ENCODE data around the gene APBA2.

APBA2 gene

GRCh38 chr15:28913171-28913765, 27.5 kb downstream of the APBA2 start:
- TF ChIP-seq CTCF (IDR thresholded peaks at IDR 0.05; ENCODE audit: control extremely low read depth, extremely low read depth, low read depth, missing control alignments), result no peak
- DNase-seq (ENCODE audit: extremely low spot score), result no peak
- CTCF ChIA-PET, result no interaction called here
- POLR2A ChIA-PET, result no interaction called here

GRCh38 chr15:28914046-28914445, 28.3 kb downstream of the APBA2 start:
- TF ChIP-seq CTCF (IDR thresholded peaks at IDR 0.05; ENCODE audit: control extremely low read depth, extremely low read depth, low read depth, missing control alignments), result no peak
- DNase-seq (ENCODE audit: extremely low spot score), result no peak
- POLR2A ChIA-PET, result no interaction called here
- CTCF ChIA-PET, result no interaction called here

GRCh38 chr15:28914483-28915023, 28.8 kb downstream of the APBA2 start:
- no peak for DNase-seq (ENCODE audit: extremely low spot score)
- POLR2A ChIA-PET, result no interaction called here
- TF ChIP-seq CTCF (IDR thresholded peaks at IDR 0.05; ENCODE audit: control extremely low read depth, extremely low read depth, low read depth, missing control alignments), result no peak
- CTCF ChIA-PET, result no interaction called here

GRCh38 chr15:28915041-28915810, 29.5 kb downstream of the APBA2 start:
- ChIA-PET POLR2A (no interaction called here), CTCF (no interaction called here)
- DNase-seq (ENCODE audit: extremely low spot score), result no peak
- TF ChIP-seq CTCF (IDR thresholded peaks at IDR 0.05; ENCODE audit: control extremely low read depth, extremely low read depth, low read depth, missing control alignments), result no peak

GRCh38 chr15:28915935-28916334, 30.2 kb downstream of the APBA2 start:
- POLR2A ChIA-PET, result no interaction called here
- no peak for DNase-seq (ENCODE audit: extremely low spot score)
- no peak for TF ChIP-seq CTCF (IDR thresholded peaks at IDR 0.05; ENCODE audit: control extremely low read depth, extremely low read depth, low read depth, missing control alignments)
- CTCF ChIA-PET, result no interaction called here

GRCh38 chr15:28917791-28918140, 32.0 kb downstream of the APBA2 start:
- no peak for DNase-seq (ENCODE audit: extremely low spot score)
- ChIA-PET CTCF (no interaction called here), POLR2A (no interaction called here)
- TF ChIP-seq CTCF (IDR thresholded peaks at IDR 0.05; ENCODE audit: control extremely low read depth, extremely low read depth, low read depth, missing control alignments), result no peak
